Stimulated activated CD4-positive, alpha-beta T cell treated with anti-CD3 and anti-CD28 coated beads, Interleukin-12 subunit alpha, Interleukin-12 subunit beta, amount 100 ng/mL, for 24 hours (primary cell): ENCODE data around the gene PSME3.

Experiments used
- DNase-seq, 2 experiments: peaks; one replicate each; pipeline ENCODE4 v3.0.0-alpha.2; 2020; ENCODE audit warnings: low read depth in 2 of 2

PSME3 gene

DNA sequence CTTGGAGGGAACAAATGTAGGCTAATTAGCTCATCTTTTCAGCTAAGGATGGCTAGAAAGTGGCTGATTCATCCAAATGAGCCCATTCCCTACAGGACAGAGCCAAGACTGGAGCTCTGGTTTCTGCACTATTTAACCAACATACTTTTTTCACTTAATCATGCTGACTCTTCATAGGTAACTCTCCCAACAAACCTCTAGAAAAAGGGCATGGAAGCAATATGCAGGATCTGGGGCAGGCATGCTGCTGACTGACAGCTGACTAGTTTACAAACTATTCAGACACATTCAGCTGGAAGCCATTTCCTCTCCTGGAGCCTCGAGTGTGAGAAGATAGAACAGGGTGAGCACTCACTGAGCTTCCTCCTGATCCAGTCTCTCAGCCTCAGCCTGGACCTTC, 15.3 kb upstream of the PSME3 start:
- DNase-seq = no peak

DNA sequence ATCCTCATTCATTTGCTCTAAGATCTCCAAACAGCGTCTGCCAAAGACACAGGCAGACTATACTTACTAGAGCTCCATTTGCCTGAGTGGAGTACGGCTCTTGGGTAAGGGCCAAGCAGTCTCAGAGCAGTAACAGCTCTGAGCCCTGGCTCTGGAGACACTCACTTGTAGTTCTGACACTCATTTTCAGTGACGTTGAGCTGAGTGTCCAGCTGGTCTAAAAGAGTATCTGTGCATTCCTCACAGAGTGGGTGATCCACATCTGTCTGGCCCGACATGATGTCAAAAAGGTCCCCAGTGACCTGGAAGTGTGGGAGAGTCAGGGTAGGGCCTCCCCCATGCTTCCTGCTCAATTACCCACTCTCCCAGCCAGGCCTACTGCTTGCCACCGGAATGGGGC, 14.8 kb upstream of the PSME3 start:
- DNase-seq = no peak

DNA sequence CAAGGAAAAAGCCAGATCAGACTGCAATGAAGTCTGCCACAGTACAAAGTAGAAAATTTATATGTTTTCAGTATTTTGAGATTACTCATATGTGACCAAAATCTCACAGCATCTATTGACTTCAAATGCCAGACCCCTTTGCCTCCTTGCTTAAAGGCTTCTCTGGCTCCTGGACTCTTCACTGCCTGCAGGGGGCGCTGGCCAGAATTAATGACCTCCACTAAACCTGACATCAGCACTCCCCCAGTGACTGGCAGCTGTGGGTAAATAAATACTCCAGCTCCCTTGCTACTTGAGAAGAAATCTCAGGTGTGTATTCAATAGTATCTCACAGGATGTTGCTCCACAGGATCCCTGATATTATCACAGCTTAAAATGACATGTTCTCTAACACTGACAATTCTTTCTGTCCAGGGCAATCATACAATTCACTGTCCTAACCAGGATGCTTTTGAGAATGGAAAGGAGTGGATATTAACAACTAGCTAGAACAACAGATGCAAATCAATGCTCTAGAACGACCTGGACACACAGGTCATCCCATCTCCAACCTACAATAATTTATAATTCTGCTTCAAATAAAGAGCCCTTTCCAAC, 13.2 kb upstream of the PSME3 start:
- peak; percentile 42 to 60 for DNase-seq

DNA sequence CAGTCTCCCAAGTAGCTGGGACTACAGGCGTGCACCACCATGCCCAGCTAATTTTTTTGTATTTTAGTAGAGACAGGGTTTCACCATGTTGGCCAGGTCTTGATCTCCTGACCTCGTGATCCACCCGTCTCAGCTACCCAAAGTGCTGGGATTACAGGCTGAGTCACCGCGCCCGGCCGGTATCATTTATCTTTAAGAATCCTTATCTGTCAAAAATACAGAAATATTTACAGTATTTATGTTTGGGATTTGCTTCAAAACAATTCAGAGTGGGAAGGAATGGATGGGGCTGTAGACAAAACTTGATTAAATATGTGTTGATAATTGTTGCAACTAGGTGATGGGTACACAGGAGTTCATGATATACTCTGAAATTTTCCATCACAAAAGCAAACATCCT, 12.0 kb upstream of the PSME3 start:
- DNase-seq = no peak

DNA sequence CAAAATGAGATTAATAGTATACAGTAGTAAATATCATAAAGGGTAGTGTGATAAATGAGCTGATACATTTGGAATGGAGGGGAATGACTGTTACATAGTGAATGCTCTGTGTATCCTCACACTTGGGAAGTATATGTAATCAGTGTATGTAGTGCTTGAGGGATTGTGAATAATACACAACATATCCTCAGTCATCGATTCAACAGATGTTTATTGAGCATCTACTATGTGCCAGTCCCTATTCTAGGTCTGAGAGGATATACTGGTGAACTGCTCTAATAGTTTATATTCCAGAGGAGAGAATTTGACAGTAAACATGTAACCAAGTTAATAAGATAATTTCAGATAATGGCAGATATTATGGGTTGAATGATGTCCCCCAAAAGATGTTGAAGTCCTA, 5.7 kb upstream of the PSME3 start:
- DNase-seq = no peak

DNA sequence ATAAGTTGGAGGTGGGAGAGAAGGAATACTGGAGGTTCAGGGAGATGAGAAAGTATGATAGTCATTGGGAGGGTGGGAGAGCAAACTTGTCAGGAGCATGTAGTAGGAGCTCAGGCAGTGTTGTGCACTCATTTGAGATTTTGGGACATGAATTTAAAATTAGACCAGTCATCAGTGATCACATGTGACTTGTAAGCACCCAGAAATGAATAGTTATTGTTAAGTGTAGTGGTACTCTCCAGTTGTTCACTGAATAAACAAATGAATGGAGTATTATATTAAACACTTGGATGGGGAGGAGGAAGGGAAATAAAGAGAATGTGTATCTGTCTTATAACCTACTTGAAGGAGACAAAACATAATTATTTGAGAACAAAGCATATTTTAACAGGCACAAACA, 2.2 kb upstream of the PSME3 start:
- DNase-seq = no peak

DNA sequence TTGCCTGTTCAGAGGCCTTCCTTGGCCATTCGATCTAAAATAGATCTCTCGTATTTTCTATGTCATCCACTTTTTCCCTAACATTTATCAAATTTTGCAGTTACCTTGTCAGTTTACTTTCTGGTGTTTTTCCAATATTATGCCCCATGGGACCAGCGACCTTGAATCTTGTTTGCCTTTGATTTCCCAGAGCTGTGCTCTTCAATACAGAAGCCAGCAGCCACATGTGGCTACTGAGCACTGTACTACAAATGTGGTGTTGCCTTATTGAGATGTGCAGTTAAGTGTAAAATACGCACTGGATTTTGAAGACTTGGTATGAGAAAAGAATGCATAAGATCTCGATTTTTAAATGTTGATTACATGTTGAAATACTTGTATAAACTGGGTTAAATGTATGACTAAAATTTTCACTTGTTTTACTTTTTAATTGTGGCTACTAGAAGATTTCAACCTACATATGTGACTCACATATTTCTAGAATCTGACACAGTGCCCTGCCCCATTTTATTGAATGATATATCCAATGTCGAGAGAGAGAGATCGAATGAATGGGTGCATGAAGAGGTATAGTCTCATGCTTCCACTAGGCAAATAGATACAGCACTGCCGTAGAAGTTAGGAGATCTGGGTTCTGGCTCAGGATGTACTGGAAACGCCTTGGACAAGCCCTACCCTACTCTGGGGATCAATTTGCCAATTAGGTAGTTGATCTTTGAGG, 824 bp upstream of the PSME3 start:
- no peak for DNase-seq

DNA sequence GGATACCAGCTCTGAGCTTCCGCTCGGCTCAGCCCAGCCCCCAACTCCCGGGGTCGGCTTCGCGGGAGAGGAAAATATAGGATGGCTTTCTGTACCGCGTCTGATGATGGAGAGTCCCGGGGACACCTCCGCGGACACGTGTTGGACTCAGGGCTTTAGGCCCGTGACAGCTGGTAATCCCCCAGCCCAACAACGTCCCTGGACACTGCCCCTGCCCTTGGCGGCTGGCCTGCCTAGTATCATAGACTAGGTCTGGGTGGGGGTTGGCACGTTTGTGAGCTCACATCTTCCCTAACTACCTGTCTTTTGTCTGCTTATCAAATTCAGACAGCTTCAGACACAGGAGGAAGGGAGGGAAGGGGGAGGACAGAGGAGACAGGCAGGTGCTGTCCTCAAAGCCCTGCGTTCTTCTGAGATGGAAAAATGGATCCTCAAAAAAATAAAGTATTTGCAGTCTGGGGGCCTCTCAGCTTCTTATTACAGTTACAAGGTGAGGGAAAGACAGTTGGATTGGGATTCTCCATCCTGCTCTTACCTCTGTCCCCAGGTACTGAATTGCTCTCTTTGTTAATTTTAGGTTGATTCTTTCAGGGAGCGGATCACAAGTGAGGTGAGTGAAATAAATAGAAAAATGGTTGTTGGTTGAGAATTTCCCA, 698 bp downstream of the PSME3 start:
- DNase-seq = no peak

DNA sequence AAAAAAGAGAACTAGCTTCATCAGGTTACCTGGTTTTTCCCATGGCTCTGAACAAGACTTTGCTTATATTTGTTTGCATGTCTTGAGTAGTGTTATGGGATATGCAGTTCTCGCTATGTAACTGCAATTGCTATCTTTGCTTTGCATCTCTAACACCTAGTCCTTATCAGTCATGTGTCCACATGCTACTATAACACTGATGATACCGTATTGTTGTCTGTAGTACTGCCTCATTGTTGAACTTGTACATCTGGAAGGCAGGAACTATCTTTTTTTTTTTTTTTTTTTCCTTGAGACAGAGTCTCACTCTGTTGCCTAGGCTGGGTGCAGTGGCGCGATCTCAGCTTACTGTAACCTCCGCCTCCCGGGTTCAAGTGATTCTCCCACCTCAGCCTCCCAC, 2.5 kb downstream of the PSME3 start:
- DNase-seq = no peak

DNA sequence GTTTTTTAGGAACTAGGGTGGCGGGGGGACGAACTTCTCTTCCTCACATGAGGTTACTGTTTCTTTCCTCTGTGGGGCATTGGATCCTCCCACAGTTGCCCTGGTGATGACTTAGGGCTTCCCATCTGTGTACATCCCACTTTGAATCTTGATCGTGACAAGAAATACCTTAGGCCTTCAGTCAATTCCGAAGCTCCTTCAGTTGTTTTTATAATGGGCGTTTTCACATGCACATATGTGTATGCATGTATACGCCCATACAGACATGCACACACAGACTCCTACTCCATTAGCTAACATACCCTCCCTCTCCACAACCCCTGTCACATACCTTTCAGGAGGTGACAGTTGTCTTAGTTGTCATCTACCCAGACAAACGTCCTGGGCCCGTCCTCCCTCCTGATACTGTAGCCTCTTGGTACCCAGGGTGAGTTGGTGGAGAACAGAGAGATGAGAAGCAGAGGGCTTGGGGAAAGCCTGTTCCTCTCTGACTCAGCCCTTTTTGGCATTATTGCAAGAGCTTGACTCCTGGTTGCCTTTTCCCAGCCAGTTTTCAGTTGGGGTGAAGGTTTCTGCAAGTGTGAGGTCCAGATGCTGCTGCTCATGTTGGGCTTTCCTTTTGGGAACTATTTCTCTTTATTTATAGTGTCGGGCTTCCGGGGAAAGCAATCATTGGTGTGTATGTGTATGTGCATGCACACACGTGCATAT, 8.9 kb downstream of the PSME3 start:
- DNase-seq = no peak

DNA sequence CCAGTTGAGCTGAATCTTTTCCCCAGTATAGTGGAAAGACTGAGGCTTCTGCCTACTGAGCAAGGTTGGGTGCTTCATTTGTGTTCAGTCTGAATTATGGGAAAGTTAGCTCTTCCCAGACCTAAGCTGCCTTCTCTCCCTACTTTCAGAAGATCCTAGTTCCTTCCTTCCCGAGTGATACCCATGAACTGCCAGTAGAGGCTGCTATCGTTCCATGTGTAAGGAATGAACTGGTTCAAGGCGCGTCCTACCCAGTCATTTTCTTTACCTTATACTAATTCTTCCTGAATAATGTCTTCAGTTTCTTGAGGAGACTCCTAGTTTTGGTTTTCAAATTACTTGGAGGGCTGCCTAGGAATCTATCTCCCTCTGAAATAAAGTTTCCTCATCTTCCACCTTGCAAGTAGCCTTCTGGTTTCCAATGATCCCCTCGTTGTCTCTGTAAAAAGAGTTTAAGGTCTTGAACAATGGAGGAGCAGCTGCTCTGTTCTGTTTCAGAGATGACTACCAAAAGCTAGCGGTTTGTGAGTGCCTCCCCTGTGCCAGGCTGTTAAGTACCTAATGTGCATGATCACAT, 10.2 kb downstream of the PSME3 start:
- DNase-seq = no peak

DNA sequence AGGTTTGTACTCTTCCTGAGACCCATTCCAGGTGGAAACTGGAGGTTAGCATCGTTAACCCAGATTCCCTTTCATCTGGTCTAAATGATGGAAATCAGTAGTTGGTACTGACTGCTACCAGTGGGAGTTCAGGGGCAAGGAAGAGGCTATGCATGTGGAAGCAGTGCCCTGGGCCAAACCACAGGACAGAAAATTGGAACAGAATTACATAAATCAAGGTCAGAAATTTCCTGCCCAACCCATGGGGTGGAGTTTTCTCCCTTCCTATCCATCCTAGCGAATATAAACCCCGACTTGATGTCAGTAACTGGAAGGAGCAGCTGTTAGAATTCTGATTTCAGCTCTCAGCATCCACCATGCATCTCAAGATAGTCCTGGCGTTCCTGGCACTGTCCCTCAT, 11.1 kb downstream of the PSME3 start, which contains the start of gene AOC2:
AOC2 (plus strand) TSS at position 310 of the 400 bp plus-strand sequence; CDS start at position 357, 47 bp downstream.
- no peak for DNase-seq

DNA sequence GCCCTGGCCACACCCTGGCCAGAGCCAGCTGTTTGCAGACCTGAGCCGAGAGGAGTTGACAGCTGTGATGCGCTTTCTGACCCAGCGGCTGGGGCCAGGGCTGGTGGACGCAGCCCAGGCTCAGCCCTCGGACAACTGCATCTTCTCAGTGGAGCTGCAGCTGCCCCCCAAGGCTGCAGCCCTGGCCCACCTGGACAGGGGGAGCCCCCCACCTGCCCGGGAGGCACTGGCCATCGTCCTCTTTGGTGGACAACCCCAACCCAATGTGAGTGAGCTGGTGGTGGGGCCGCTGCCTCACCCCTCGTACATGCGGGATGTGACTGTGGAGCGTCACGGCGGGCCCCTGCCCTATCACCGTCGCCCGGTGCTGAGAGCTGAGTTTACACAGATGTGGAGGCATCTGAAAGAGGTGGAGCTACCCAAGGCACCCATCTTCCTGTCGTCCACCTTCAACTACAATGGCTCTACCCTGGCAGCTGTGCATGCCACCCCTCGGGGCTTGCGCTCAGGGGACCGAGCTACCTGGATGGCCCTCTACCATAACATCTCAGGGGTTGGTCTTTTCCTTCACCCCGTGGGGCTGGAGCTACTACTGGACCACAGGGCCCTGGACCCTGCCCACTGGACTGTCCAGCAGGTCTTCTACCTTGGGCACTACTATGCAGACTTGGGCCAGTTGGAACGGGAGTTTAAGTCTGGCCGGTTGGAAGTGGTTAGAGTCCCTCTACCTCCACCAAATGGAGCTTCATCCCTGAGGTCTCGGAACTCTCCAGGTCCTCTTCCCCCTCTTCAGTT, 11.8 kb downstream of the PSME3 start:
- DNase-seq = no peak

DNA sequence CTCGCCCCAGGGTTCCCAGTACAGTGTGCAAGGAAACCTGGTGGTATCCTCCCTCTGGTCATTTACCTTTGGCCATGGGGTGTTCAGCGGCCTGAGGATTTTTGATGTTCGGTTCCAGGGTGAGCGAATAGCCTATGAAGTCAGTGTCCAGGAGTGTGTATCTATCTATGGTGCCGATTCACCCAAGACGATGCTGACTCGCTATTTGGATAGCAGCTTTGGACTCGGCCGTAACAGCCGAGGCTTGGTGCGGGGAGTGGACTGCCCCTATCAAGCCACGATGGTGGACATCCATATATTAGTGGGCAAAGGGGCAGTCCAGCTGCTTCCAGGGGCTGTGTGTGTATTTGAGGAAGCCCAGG, 12.3 kb downstream of the PSME3 start:
- DNase-seq = no peak

DNA sequence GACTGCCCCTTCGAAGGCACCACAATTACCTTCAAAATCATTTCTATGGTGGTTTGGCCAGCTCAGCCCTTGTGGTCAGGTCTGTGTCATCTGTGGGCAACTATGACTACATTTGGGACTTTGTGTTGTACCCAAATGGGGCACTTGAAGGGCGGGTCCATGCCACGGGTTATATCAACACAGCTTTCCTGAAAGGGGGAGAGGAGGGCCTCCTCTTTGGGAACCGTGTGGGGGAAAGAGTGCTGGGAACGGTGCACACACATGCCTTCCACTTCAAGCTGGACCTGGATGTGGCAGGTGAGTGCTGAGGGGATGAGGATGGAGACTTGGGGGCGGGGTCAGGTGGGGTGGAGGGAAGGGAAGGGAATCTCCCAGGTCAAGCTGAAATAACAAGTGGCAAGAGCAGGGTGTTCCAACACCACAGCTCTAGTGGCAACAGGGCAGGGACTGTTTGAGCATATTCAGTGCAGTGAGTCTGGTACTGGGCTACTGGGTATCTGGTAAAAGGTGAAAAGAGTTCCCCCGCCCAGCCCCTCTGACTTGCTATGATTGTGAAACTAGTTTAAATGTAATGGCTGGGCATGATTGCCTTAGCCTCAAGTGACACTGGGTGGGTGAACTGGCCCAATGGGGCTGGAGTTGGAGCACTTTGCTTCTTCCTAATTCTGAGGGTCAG, 12.9 kb downstream of the PSME3 start:
- peak in 1 of 2 experiments; percentile 36 for DNase-seq

DNA sequence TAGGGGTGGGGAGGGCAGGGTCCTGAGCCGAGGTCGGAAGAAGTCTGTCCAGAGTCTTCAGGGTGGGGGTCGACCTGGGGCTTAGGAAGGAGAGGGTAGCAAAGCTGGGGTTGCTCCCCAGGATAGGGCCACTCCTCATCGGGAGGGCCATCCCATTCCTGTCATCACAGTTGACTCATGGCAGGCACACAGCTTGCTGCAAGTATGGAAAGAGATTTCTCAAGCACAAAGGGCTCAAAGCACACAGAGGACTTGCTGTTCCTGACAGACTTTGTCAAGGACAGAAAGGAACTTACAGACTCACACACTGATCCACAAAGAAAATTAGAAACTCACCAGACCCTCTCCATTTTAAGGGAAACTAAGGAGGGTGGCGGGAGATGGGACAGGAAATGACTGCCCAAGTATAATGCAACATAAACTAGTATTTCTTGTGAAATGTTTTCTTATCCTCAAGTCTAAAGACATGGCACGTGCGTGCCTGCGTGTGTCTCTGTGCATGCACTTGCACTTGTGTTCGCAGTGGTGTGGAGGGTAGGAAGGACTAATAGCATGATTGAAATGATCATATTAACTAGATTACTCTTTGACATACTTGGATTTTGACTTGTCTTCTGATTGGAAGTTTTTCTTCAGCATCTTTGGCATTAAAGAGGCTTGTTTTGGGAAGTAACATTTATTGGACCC, 13.5 kb downstream of the PSME3 start:
- DNase-seq = no peak

DNA sequence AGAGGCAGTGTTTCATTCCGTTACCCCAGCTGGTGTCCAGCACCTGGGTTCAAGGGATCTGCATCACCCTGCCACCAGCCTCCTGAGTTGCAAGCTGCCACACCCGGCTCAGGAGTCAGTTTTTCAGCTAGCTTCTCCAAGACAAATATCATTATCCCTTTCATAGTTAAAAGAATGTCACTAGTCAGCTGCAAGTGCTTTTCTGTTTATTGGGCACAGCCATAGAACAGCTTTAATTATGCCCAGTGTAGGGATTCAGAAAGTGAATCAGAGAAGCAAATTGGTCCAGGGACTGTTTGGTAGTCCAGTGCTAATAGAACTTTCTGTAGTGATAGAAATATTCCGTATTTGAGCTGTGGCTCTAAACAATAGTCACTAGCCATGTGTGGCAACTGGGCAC, 14.9 kb downstream of the PSME3 start:
- DNase-seq = no peak

DNA sequence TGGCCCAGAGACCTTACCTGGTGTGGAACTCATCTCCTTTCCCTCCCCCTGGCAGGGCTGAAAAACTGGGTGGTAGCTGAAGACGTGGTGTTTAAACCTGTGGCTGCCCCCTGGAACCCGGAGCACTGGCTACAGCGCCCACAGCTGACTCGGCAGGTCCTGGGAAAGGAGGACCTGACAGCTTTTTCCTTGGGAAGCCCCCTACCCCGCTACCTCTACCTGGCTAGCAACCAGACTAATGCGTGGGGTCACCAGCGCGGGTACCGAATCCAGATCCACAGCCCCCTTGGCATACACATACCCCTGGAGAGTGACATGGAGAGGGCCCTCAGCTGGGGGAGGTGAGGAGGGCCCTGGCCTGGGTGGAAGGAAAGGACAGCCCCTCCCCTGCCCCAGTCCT, 15.8 kb downstream of the PSME3 start:
- no peak for DNase-seq

DNA sequence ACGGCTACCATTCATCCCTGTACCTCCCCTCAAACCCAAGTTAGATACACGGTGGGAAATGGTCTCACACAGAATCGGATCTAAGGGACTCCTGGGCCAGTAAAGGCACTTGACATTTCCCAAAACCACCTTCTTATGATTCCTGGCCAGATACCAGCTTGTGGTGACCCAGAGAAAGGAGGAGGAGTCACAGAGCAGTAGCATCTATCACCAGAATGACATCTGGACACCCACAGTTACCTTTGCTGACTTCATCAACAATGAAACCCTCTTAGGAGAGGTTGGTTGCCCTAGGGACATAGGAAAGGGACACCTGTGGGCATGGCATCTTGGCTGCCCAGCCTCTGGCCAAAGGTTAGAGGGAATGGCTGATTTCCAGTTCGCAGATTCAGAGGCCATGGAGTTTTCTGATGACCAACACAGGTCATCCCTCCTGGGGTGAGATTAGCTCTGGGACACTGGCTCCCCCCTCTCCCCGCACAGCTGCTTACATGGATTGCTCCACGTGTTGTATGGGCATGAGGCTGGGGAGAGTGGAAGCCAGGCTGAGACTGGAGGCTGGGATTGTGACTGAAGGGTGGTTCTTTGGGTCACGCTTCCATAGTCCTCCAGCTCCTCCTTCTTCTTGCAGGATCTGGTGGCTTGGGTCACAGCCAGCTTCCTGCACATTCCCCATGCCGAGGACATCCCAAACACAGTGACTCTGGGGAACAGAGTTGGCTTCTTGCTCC, 16.4 kb downstream of the PSME3 start:
- no peak for DNase-seq

DNA sequence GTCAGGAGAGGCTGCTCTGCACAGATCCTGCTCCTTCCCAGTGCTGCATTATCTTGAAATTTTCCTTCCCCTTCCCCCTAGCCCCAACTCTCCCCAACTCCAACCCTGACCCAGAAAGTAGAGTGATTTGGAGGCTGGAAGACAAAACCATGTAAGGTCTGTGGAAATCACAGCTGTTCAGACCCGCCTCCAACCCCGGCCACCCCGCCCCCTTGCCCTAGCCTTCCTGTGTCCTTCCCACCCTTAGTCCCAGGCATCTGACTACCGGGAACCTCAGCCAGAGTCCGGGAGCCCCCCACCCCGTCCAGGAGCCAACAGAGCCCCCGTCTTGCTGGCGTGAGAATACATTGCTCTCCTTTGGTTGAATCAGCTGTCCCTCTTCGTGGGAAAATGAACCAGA, 17.8 kb downstream of the PSME3 start, which contains the start of gene AOC3:
AOC3 (plus strand) TSS at position 246 of the 400 bp plus-strand sequence; CDS start at position 391, 145 bp downstream.
- DNase-seq = no peak
